Stomach (tissue), 9 donors: ENCODE data around the gene GNB1L. TPM values are rescaled to one million over a fixed set of nuclear protein-coding genes. Genes with fewer than 3 reads are reported as not detected.

ENCODE experiments used
- DNase-seq, 2 donors: peaks; one replicate each; pipeline versions ENCODE4 v3.0.0 to v3.0.0-alpha.2; 2013 to 2019
- H3K27ac ChIP-seq, 5 donors: fragments of 200-600 bp in 4 of 5; sonication (generic) in 4 of 5; one replicate each; pipeline ENCODE4 v1.5.1; 2013 to 2019; ENCODE audit warnings: mild to moderate bottlenecking in 1 of 5, moderate library complexity in 1 of 5
- H3K27me3 ChIP-seq, 3 donors: fragments of 200-600 bp; sonication (generic); one replicate each; pipeline ENCODE4 v1.5.1; 2017 to 2019; ENCODE audit warnings: mixed run types in 1 of 3
- H3K36me3 ChIP-seq, 4 donors: fragments of 200-600 bp; sonication (generic); 1 replicate in 3 of 4; 2 replicates in 1 of 4; pipeline ENCODE4 v1.5.1; 2016 to 2019
- H3K4me1 ChIP-seq, 4 donors: fragments of 200-600 bp; sonication (generic); one replicate each; pipeline ENCODE4 v1.5.1; 2016 to 2019
- H3K4me3 ChIP-seq, 4 donors: fragments of 200-600 bp; sonication (generic) in 3 of 4; one replicate each; pipeline ENCODE4 v1.5.1; 2016 to 2019; ENCODE audit warnings: mild to moderate bottlenecking in 1 of 4
- H3K9me3 ChIP-seq, 4 donors: fragments of 200-600 bp; sonication (generic); one replicate each; pipeline ENCODE4 v1.5.1; 2016 to 2019
- CTCF ChIP-seq, 7 experiments: fragments of 450-650 bp in 4 of 7; fragments of 200-600 bp in 3 of 7; sonication (generic) in 3 of 7; IDR thresholded peaks; one replicate each; pipeline ENCODE4 v1.5.1; 2016 to 2019; ENCODE audit warnings: antibody characterized with exemption in 7 of 7, control low read depth in 2 of 7, mild to moderate bottlenecking in 1 of 7
- EP300 ChIP-seq: sonication (generic); formaldehyde crosslinking; IDR thresholded peaks from one replicate; pipeline ENCODE4 v1.6.1; 2017; ENCODE audit warnings: antibody characterized with exemption
- POLR2A ChIP-seq, 4 donors: fragments of 450-650 bp; IDR thresholded peaks; one replicate each; pipeline ENCODE4 v1.6.1; 2016; ENCODE audit warnings: antibody characterized with exemption in 4 of 4, control low read depth in 2 of 4, mild to moderate bottlenecking in 1 of 4, moderate library complexity in 1 of 4
- POLR2AphosphoS5 ChIP-seq, 3 donors: sonication (generic); formaldehyde crosslinking; IDR thresholded peaks; one replicate each; pipeline ENCODE4 v1.6.1; 2016; ENCODE audit warnings: antibody characterized with exemption in 3 of 3
- WGBS, 5 donors: extraction: QIAGEN DNeasy Blood & Tissue Kit in 3 of 5; methylation state at CpG; one replicate each; pipeline versions ENCODE4 v1.1.5 to v1.1.7; 2013 to 2018; 5-methylcytosine and 5-hydroxymethylcytosine counted together
- intact Hi-C: fragments of 100-400 bp; cut with DNase I; formaldehyde crosslinking; loops from one replicate; pipeline ENCODE4 v1.15.1; 2023; ENCODE audit warnings: low total_unique reads
- polyA plus RNA-seq, 3 donors: library from polyadenylated mRNA; stranded (reverse); fragments of 200-250 nt; gene quantifications; one replicate each; pipeline ENCODE4 v1.2.3, GENCODE V29; 2013
- total RNA-seq, 5 donors: library from RNA; depleted of rRNA; stranded (reverse); fragments of >200 nt; gene quantifications; one replicate each; pipeline versions ENCODE4 v1.1.0 to v1.2.3, GENCODE V29; 2014 to 2016
- donor health status: healthy with polysubstance abuse.
- donor health status: Bipolar disorder and iron deficiency.
- donor health status: healthy.

The GNB1L gene
- total and polyA plus RNA-seq, 8 donors = 0.29 to 6.8 (median 3.1) TPM; not detected in 1

- DNase-seq = no peak
- H3K36me3 ChIP-seq = peaks cover 4 to 82% (median 78%) of the 10 kb centered on the region in 4 donors
- H3K27me3 ChIP-seq = no peaks in the 10 kb centered on the region
- no peaks in the 10 kb centered on the region for H3K9me3 ChIP-seq
- peaks cover 0 to 5% (median 0%) of the 10 kb centered on the region in 4 donors for H3K4me1 ChIP-seq
- no peak overlapping the region for H3K4me3 ChIP-seq
- TF ChIP-seq EP300 = no peak
- TF ChIP-seq POLR2A (IDR thresholded peaks at IDR 0.05) = no peak
- TF ChIP-seq POLR2AphosphoS5 (IDR thresholded peaks at IDR 0.05) = no peak
- TF ChIP-seq CTCF (IDR thresholded peaks at IDR 0.05) = no peak
- intact Hi-C loops = no loop called here
- WGBS, 5 donors = 77 to 98% (median 94%) methylated on average over 2 to 9 of the region's 9 CpGs
- H3K27ac ChIP-seq = no peak overlapping the region
These were observed 48.4 kb upstream of the GNB1L start for GRCh38 chr22:19903031-19903430.

- DNase-seq = no peak
- intact Hi-C loops = no loop called here
- no peak overlapping the region for H3K27ac ChIP-seq
- peaks cover 0 to 5% (median 0%) of the 10 kb centered on the region in 4 donors for H3K4me1 ChIP-seq
- H3K36me3 ChIP-seq = peaks cover 8 to 85% (median 81%) of the 10 kb centered on the region in 4 donors
- H3K9me3 ChIP-seq = no peaks in the 10 kb centered on the region
- H3K4me3 ChIP-seq = no peak overlapping the region
- no peaks in the 10 kb centered on the region for H3K27me3 ChIP-seq
- WGBS, 5 donors = 67 to 96% (median 94%) methylated on average over 1 to 7 of the region's 7 CpGs
- TF ChIP-seq EP300 = no peak
- no peak for TF ChIP-seq CTCF (IDR thresholded peaks at IDR 0.05)
- no peak for TF ChIP-seq POLR2AphosphoS5 (IDR thresholded peaks at IDR 0.05)
- TF ChIP-seq POLR2A (IDR thresholded peaks at IDR 0.05) = no peak
These were observed 47.6 kb upstream of the GNB1L start for GRCh38 chr22:19902245-19902715.

GRCh38 chr22:19901577-19902244 lies 47.0 kb upstream of the GNB1L start:
- Histone ChIP-seq H3K4me1 (peaks cover 0 to 5% (median 0%) of the 10 kb centered on the region in 4 donors), H3K4me3 (no peak overlapping the region), H3K27ac (no peak overlapping the region), H3K27me3 (no peaks in the 10 kb centered on the region), H3K36me3 (peaks cover 8 to 85% (median 82%) of the 10 kb centered on the region in 4 donors), H3K9me3 (no peaks in the 10 kb centered on the region)
- TF ChIP-seq POLR2AphosphoS5 (IDR thresholded peaks at IDR 0.05) = no peak
- no peak for TF ChIP-seq EP300
- no peak for TF ChIP-seq CTCF (IDR thresholded peaks at IDR 0.05)
- TF ChIP-seq POLR2A (IDR thresholded peaks at IDR 0.05) = no peak
- intact Hi-C loops = no loop called here
- 83 to 89% (median 84%) methylated on average over 11 of the region's 11 CpGs for WGBS, 5 donors
- DNase-seq = no peak

GRCh38 chr22:19900707-19901436 lies 46.2 kb upstream of the GNB1L start:
- H3K27ac ChIP-seq = no peak overlapping the region
- 79 to 93% (median 82%) methylated on average over 7 to 13 of the region's 13 CpGs for WGBS, 5 donors
- H3K27me3 ChIP-seq = no peaks in the 10 kb centered on the region
- H3K9me3 ChIP-seq = no peaks in the 10 kb centered on the region
- intact Hi-C loops = no loop called here
- peaks cover 0 to 5% (median 0%) of the 10 kb centered on the region in 4 donors for H3K4me1 ChIP-seq
- DNase-seq = no peak
- H3K4me3 ChIP-seq = no peak overlapping the region
- TF ChIP-seq EP300 (no peak), POLR2A (IDR thresholded peaks at IDR 0.05) (no peak), CTCF (IDR thresholded peaks at IDR 0.05) (no peak), POLR2AphosphoS5 (IDR thresholded peaks at IDR 0.05) (no peak)
- H3K36me3 ChIP-seq = peaks cover 4 to 85% (median 81%) of the 10 kb centered on the region in 4 donors
